SK-N-SH treated with all-trans-retinoic acid at 6 μM for 48 hours (cell line): Measurements from ENCODE around the gene HSD17B14.

ENCODE experiments used
- ATAC-seq: fragments of 200-7000 bp; cut with Tn5 transposase; 3 replicates; pipeline ENCODE4 v1.9.1; 2020; ENCODE audit warnings: mild to moderate bottlenecking, moderate library complexity
- ARNTL ChIP-seq: fragments of 450-650 bp; formaldehyde crosslinking; IDR thresholded peaks from 2 replicates; pipeline ENCODE4 v1.5.0; 2020; ENCODE audit warnings: low read depth, mild to moderate bottlenecking, moderate library complexity, borderline replicate concordance
- CREB5 ChIP-seq: fragments of 250-450 bp; sonication (Bioruptor Pico); IDR thresholded peaks from 2 replicates; pipeline ENCODE4 v1.5.1; 2020; ENCODE audit warnings: low read depth, mild to moderate bottlenecking, moderate library complexity
- CSDC2 ChIP-seq: fragments of 250-450 bp; sonication (Bioruptor Pico); IDR thresholded peaks from 2 replicates; pipeline ENCODE4 v1.5.0; 2020; ENCODE audit warnings: mild to moderate bottlenecking, moderate library complexity
- ESRRG ChIP-seq: fragments of 250-450 bp; sonication (Bioruptor Pico); IDR thresholded peaks from 2 replicates; pipeline ENCODE4 v1.6.1; 2021; ENCODE audit warnings: mild to moderate bottlenecking
- GLIS3 ChIP-seq: fragments of 250-450 bp; sonication (Bioruptor Pico); IDR thresholded peaks from 2 replicates; pipeline ENCODE4 v1.5.0; 2020; ENCODE audit warnings: mild to moderate bottlenecking, moderate library complexity
- ISL1 ChIP-seq: fragments of 250-450 bp; sonication (Bioruptor Pico); IDR thresholded peaks from 2 replicates; pipeline ENCODE4 v2.1.2; 2022; ENCODE audit warnings: mild to moderate bottlenecking, moderate library complexity
- OSR1 ChIP-seq: fragments of 250-450 bp; sonication (Bioruptor Pico); IDR thresholded peaks from 2 replicates; pipeline ENCODE4 v1.8.0; 2022; ENCODE audit warnings: moderate library complexity, mild to moderate bottlenecking, inconsistent platforms
- PATZ1 ChIP-seq: fragments of 250-450 bp; sonication (Bioruptor Pico); IDR thresholded peaks from 2 replicates; pipeline ENCODE4 v1.8.0; 2020; ENCODE audit warnings: mild to moderate bottlenecking, moderate library complexity, borderline replicate concordance
- POU6F1 ChIP-seq: fragments of 250-450 bp; sonication (Bioruptor Pico); IDR thresholded peaks from 2 replicates; pipeline ENCODE4 v1.8.0; 2021; ENCODE audit warnings: low read depth, mild to moderate bottlenecking, moderate library complexity, borderline replicate concordance
- PPARA ChIP-seq: fragments of 250-450 bp; sonication (Bioruptor Pico); IDR thresholded peaks from 2 replicates; pipeline ENCODE4 v1.5.0; 2020; ENCODE audit warnings: mild to moderate bottlenecking, borderline replicate concordance
- SNAI2 ChIP-seq: fragments of 250-450 bp; sonication (Bioruptor Pico); IDR thresholded peaks from 2 replicates; pipeline ENCODE4 v1.5.0; 2020; ENCODE audit warnings: mild to moderate bottlenecking, moderate library complexity
- TCF4 ChIP-seq: fragments of 250-450 bp; sonication (Bioruptor Pico); IDR thresholded peaks from 2 replicates; pipeline ENCODE4 v1.8.0; 2021; ENCODE audit warnings: mild to moderate bottlenecking, moderate library complexity, borderline replicate concordance
- TSHZ2 ChIP-seq: fragments of 250-450 bp; sonication (Bioruptor Pico); IDR thresholded peaks from 2 replicates; pipeline ENCODE4 v1.5.0; 2020; ENCODE audit warnings: mild to moderate bottlenecking, moderate library complexity
- ZFP3 ChIP-seq: fragments of 250-450 bp; sonication (Bioruptor Pico); IDR thresholded peaks from 2 replicates; pipeline ENCODE4 v1.5.0; 2020; ENCODE audit warnings: mild to moderate bottlenecking, moderate library complexity
- ZFP30 ChIP-seq: fragments of 450-650 bp; formaldehyde crosslinking; IDR thresholded peaks from 2 replicates; pipeline ENCODE4 v1.5.0; 2022; ENCODE audit warnings: mild to moderate bottlenecking, moderate library complexity
- ZNF565 ChIP-seq: fragments of 450-650 bp; formaldehyde crosslinking; conservative IDR thresholded peaks from 2 replicates; pipeline ENCODE4 v1.5.0; 2020; ENCODE audit warnings: low read depth, mild to moderate bottlenecking, moderate library complexity
- ZNF70 ChIP-seq: fragments of 450-650 bp; formaldehyde crosslinking; IDR thresholded peaks from 2 replicates; pipeline ENCODE4 v1.5.0; 2020; ENCODE audit warnings: mild to moderate bottlenecking, moderate library complexity
- ZNF8 ChIP-seq: fragments of 450-650 bp; formaldehyde crosslinking; IDR thresholded peaks from 2 replicates; pipeline ENCODE4 v1.5.0; 2020; ENCODE audit warnings: mild to moderate bottlenecking, moderate library complexity

The HSD17B14 gene

GRCh38 chr19:48784527-48784926 is 51.8 kb downstream of the HSD17B14 start:
- ATAC-seq: no peak
- no peak for TF ChIP-seq ZNF565 (CRISPR knock-in tag)
- TF ChIP-seq ZNF8 (CRISPR knock-in tag): no peak
- no peak for TF ChIP-seq TSHZ2
- TF ChIP-seq GLIS3 (CRISPR knock-in tag): no peak
- no peak for TF ChIP-seq PPARA
- no peak for TF ChIP-seq CREB5 (CRISPR knock-in tag)
- TF ChIP-seq PATZ1: no peak
- TF ChIP-seq SNAI2 (CRISPR knock-in tag): no peak
- TF ChIP-seq CSDC2: no peak
- TF ChIP-seq ARNTL: no peak
- no peak for TF ChIP-seq ISL1 (CRISPR knock-in tag)
- no peak for TF ChIP-seq ZNF70 (CRISPR knock-in tag)
- no peak for TF ChIP-seq OSR1 (CRISPR knock-in tag)

- ATAC-seq: no peak; the same call in 2 of the 3 replicates
Observed at GRCh38 chr19:48780631-48781391, 55.5 kb downstream of the HSD17B14 start.

More at GRCh38 chr19:48780631-48781391, 55.5 kb downstream of the HSD17B14 start:
- TF ChIP-seq SNAI2 (CRISPR knock-in tag): no peak
- no peak for TF ChIP-seq ZNF8 (CRISPR knock-in tag)
- no peak for TF ChIP-seq ZNF70 (CRISPR knock-in tag)
- TF ChIP-seq ZFP3 (CRISPR knock-in tag): no peak
- no peak for TF ChIP-seq GLIS3 (CRISPR knock-in tag)
- no peak for TF ChIP-seq ZNF565 (CRISPR knock-in tag)
- no peak for TF ChIP-seq TSHZ2
- no peak for TF ChIP-seq POU6F1 (CRISPR knock-in tag)
- no peak for TF ChIP-seq TCF4 (CRISPR knock-in tag)
- no peak for TF ChIP-seq ARNTL
- TF ChIP-seq PPARA: no peak
- no peak for TF ChIP-seq ZFP30 (CRISPR knock-in tag)
- no peak for TF ChIP-seq ESRRG (CRISPR knock-in tag)
